ENCODE measurements around the gene MITF.

- TF ChIP-seq, protein P1, sequence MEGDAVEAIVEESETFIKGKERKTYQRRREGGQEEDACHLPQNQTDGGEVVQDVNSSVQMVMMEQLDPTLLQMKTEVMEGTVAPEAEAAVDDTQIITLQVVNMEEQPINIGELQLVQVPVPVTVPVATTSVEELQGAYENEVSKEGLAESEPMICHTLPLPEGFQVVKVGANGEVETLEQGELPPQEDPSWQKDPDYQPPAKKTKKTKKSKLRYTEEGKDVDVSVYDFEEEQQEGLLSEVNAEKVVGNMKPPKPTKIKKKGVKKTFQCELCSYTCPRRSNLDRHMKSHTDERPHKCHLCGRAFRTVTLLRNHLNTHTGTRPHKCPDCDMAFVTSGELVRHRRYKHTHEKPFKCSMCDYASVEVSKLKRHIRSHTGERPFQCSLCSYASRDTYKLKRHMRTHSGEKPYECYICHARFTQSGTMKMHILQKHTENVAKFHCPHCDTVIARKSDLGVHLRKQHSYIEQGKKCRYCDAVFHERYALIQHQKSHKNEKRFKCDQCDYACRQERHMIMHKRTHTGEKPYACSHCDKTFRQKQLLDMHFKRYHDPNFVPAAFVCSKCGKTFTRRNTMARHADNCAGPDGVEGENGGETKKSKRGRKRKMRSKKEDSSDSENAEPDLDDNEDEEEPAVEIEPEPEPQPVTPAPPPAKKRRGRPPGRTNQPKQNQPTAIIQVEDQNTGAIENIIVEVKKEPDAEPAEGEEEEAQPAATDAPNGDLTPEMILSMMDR (IDR thresholded peaks at IDR 0.05), result no peak
- TF ChIP-seq POLR2A (IDR thresholded peaks at IDR 0.05), result no peak
Observed at GRCh38 chr3:69776289-69776688, 37.0 kb downstream of the MITF start.

Data from right lobe of liver (tissue), 4 donors.